Spleen (tissue), 11 donors: ENCODE measurements around the gene PARP6. TPM values are rescaled to one million over a fixed set of nuclear protein-coding genes. Genes with fewer than 3 reads are reported as not detected.

Experiments used
- DNase-seq: peaks from one replicate; pipeline ENCODE4 v3.0.0-alpha.2; 2020
- H3K27ac ChIP-seq, 8 donors: fragments of 200-600 bp; sonication (generic) in 7 of 8; 1 replicate in 4 of 8; 2 replicates in 4 of 8; pipeline versions ENCODE4 v1.5.0 to v1.8.0; 2016 to 2021; ENCODE audit warnings: inconsistent platforms in 4 of 8, mild to moderate bottlenecking in 4 of 8, moderate library complexity in 1 of 8
- H3K27me3 ChIP-seq, 7 donors: fragments of 200-600 bp; sonication (generic) in 6 of 7; replicated peaks in 1 of 7; 1 replicate in 4 of 7; 2 replicates in 3 of 7; pipeline versions ENCODE4 v1.5.0 to v1.8.0; 2016 to 2021; ENCODE audit warnings: inconsistent platforms in 3 of 7, mild to moderate bottlenecking in 1 of 7
- H3K36me3 ChIP-seq, 6 donors: fragments of 200-600 bp; sonication (generic) in 5 of 6; 1 replicate in 4 of 6; 2 replicates in 2 of 6; pipeline versions ENCODE4 v1.5.0 to v1.8.0; 2016 to 2021; ENCODE audit warnings: inconsistent platforms in 2 of 6
- H3K4me1 ChIP-seq, 6 donors: fragments of 200-600 bp; sonication (generic) in 5 of 6; 1 replicate in 3 of 6; 2 replicates in 3 of 6; pipeline versions ENCODE4 v1.5.0 to v1.8.0; 2016 to 2021; ENCODE audit warnings: inconsistent platforms in 3 of 6
- H3K4me3 ChIP-seq, 8 donors: fragments of 200-600 bp; sonication (generic) in 7 of 8; 1 replicate in 4 of 8; 2 replicates in 4 of 8; pipeline versions ENCODE4 v1.5.0 to v1.8.0; 2016 to 2021; ENCODE audit warnings: inconsistent platforms in 4 of 8, mild to moderate bottlenecking in 4 of 8, moderate library complexity in 2 of 8
- H3K9me3 ChIP-seq, 8 donors: fragments of 200-600 bp; sonication (generic) in 7 of 8; 1 replicate in 4 of 8; 2 replicates in 4 of 8; pipeline versions ENCODE4 v1.5.0 to v1.8.0; 2016 to 2021; ENCODE audit warnings: inconsistent platforms in 4 of 8
- POLR2A ChIP-seq, 3 donors: fragments of 450-650 bp; IDR thresholded peaks; one replicate each; pipeline ENCODE4 v1.5.1; 2017; ENCODE audit warnings: antibody characterized with exemption in 3 of 3, mild to moderate bottlenecking in 1 of 3
- POLR2AphosphoS5 ChIP-seq, 3 donors: sonication (generic); formaldehyde crosslinking; IDR thresholded peaks; one replicate each; pipeline ENCODE4 v1.5.1; 2017; ENCODE audit warnings: antibody characterized with exemption in 3 of 3
- WGBS, 5 donors: extraction: QIAGEN DNeasy Blood & Tissue Kit in 3 of 5; methylation state at CpG; one replicate each; pipeline versions ENCODE4 v1.1.5 to v1.1.7; 2013 to 2018; 5-methylcytosine and 5-hydroxymethylcytosine counted together
- intact Hi-C: fragments of 100-400 bp; cut with DNase I; formaldehyde crosslinking; loops from one replicate; pipeline ENCODE4 v1.15.0; 2023; ENCODE audit warnings: low total_unique reads
- polyA plus RNA-seq, 3 donors: library from polyadenylated mRNA; stranded (reverse); fragments of 200-250 nt; gene quantifications; one replicate each; pipeline ENCODE4 v1.2.1, GENCODE V29; 2013
- total RNA-seq, 7 donors: library from RNA; depleted of rRNA in 3 of 7; stranded (reverse); fragments of >200 nt in 3 of 7; fragmentation: NEBNext Ultra II Directional in 4 of 7; extraction: Animal tissue kit (Norgen Biotek cat#: 25700) in 4 of 7; gene quantifications; one replicate each; pipeline versions ENCODE4 v1.1.0 to v1.2.1, GENCODE V29; 2016 to 2021
- TF ChIP-seq, protein P1 (sequence below), 11 experiments: fragments of 200-600 bp in 7 of 11; fragments of 450-650 bp in 4 of 11; sonication (generic) in 4 of 11; IDR thresholded peaks in 8 of 11; conservative IDR thresholded peaks in 3 of 11; 1 replicate in 7 of 11; 2 replicates in 4 of 11; pipeline versions ENCODE4 v1.4.0 to v1.8.0; 2016 to 2021; ENCODE audit warnings: antibody characterized with exemption in 11 of 11, inconsistent platforms in 4 of 11, mild to moderate bottlenecking in 1 of 11
- donor health status: healthy with polysubstance abuse.
- donor health status: DM: no; HTN: no; CAD: no; lungs with moderate emphysema.
- donor health status: DM: no; HTN: no; CAD: no.
- donor health status: Bipolar disorder and iron deficiency.
- donor health status: healthy.
- donor health status: DM: no; HTN: no; CAD: no.
- donor health status: DM: yes; HTN: yes; CAD: no.

The PARP6 gene
- total and polyA plus RNA-seq, 10 donors: 43.9 to 99.5 (median 69.1) TPM

DNA sequence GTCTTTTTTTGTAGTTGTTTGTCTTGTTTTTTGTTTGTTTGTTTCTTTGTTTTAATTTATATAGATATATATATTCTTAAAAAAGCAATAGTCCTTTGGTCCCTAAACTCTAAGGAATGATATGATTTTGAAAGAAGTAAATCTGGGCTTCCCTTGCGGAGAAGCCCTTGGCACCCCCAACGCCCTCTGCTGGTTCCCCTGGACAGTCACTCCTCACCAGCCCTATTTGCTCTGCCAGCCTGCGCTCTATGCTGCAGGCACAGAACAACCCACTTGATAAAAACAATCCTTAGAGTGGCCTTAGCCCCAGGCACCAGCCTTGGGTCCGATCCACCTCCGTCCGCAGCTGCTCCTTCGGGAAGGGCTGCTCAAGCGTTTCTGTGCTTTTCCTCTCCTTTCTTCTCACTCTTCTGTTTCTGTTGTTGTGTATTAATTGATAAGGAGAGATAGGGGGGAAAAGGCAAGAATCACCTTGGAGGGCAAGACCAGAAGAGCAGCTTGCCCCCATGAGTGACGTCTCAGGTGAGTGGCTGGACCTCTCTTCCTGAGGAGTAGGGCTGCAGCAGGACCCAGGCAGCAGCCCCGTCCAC lies 13.7 kb upstream of the PARP6 start:
- intact Hi-C loops: no loop called here
- 58 to 66% (median 64%) methylated on average over 10 of the region's 10 CpGs for WGBS, 5 donors
- Histone ChIP-seq H3K4me1 (no peaks in the 10 kb centered on the region), H3K36me3 (no peaks in the 10 kb centered on the region), H3K9me3 (no peaks in the 10 kb centered on the region), H3K27me3 (no peaks in the 10 kb centered on the region), H3K27ac (no peak overlapping the region), H3K4me3 (no peak overlapping the region)
- TF ChIP-seq POLR2AphosphoS5 (IDR thresholded peaks at IDR 0.05): no peak
- TF ChIP-seq, protein P1, sequence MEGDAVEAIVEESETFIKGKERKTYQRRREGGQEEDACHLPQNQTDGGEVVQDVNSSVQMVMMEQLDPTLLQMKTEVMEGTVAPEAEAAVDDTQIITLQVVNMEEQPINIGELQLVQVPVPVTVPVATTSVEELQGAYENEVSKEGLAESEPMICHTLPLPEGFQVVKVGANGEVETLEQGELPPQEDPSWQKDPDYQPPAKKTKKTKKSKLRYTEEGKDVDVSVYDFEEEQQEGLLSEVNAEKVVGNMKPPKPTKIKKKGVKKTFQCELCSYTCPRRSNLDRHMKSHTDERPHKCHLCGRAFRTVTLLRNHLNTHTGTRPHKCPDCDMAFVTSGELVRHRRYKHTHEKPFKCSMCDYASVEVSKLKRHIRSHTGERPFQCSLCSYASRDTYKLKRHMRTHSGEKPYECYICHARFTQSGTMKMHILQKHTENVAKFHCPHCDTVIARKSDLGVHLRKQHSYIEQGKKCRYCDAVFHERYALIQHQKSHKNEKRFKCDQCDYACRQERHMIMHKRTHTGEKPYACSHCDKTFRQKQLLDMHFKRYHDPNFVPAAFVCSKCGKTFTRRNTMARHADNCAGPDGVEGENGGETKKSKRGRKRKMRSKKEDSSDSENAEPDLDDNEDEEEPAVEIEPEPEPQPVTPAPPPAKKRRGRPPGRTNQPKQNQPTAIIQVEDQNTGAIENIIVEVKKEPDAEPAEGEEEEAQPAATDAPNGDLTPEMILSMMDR (IDR thresholded peaks at IDR 0.05 in 8 of 11, conservative IDR thresholded peaks at IDR 0.05 in 3 of 11): peak in 10 of 11 experiments; percentile 24 to 76 (median 58)
- DNase-seq: no peak

DNA sequence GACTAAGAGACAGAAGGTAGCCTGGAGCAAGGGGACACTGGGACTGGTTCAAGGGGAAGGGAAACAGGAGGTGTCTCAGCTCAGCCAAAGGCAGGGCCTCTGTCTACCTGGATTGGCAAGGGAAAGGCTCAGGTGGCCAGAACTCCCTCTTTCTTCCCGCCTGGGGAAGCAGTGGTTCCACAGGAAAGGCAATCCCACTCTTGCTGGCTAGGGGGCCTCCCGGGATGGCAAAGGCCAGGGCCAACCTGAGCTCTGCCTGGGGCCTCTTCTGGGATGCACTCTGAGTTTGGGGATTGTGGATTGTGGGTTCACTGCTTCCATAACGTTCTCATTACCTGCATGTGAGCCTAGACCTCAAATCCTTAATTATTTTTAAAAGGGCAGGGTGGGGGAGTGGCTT lies 13.0 kb upstream of the PARP6 start:
- TF ChIP-seq POLR2AphosphoS5 (IDR thresholded peaks at IDR 0.05) (no peak), POLR2A (IDR thresholded peaks at IDR 0.05) (no peak)
- TF ChIP-seq, protein P1 (IDR thresholded peaks at IDR 0.05 in 8 of 11, conservative IDR thresholded peaks at IDR 0.05 in 3 of 11): no peak
- no peaks in the 10 kb centered on the region for H3K4me1 ChIP-seq
- H3K4me3 ChIP-seq: no peak overlapping the region
- H3K27ac ChIP-seq: no peak overlapping the region
- H3K27me3 ChIP-seq: no peaks in the 10 kb centered on the region
- intact Hi-C loops: no loop called here
- DNase-seq: no peak
- no peaks in the 10 kb centered on the region for H3K9me3 ChIP-seq
- H3K36me3 ChIP-seq: no peaks in the 10 kb centered on the region
- 60 to 73% (median 69%) methylated on average over 3 of the region's 3 CpGs for WGBS, 5 donors

DNA sequence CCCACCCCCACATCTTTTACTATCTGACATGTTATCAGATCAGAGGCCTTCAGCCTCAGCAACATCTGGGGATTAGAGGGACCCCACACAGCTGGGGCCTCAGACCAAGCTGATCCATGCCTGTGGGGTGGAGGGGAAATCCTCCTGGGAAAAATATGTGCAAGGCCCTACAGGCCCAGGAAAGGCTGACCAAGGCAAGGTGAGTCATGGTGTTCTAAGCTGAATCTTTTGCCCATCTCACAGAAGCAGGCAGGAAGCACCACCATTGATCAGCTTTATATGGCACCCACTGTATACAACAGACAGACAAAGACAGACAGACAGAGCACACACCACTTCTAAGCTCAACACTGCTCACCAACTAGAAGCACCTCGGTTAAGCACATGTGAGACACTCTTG lies 12.4 kb upstream of the PARP6 start:
- intact Hi-C loops: no loop called here
- no peaks in the 10 kb centered on the region for H3K9me3 ChIP-seq
- H3K4me1 ChIP-seq: no peaks in the 10 kb centered on the region
- no peak for DNase-seq
- no peak overlapping the region for H3K27ac ChIP-seq
- no peak overlapping the region for H3K4me3 ChIP-seq
- no peaks in the 10 kb centered on the region for H3K27me3 ChIP-seq
- H3K36me3 ChIP-seq: no peaks in the 10 kb centered on the region
- TF ChIP-seq POLR2AphosphoS5 (IDR thresholded peaks at IDR 0.05) (no peak), POLR2A (IDR thresholded peaks at IDR 0.05) (no peak)
- TF ChIP-seq, protein P1 (IDR thresholded peaks at IDR 0.05 in 8 of 11, conservative IDR thresholded peaks at IDR 0.05 in 3 of 11): no peak
- WGBS, 5 donors: 77 to 95% (median 88%) methylated on average over 1 of the region's 1 CpG

DNA sequence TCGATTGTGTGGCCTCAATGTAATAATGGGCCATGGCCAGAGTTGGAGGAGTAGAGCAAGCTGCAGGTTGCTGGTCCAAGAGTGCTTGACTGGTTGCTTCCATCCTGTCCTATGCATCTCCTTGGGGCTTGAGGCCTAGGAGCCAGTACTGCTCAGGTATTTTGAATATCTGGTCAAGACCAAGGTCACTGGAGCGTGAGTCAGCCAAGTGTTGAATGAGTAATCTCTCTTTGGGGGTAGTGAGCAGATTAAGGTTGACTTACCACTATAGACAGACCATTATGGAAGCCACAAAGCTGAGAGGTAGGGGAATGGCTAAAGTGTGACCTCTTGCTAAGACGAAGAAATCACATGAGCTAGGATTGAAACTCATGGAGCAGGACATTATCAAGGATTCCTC lies 9.4 kb upstream of the PARP6 start:
- no peak overlapping the region for H3K27ac ChIP-seq
- intact Hi-C loops: no loop called here
- no peaks in the 10 kb centered on the region for H3K4me1 ChIP-seq
- 80 to 93% (median 89%) methylated on average over 3 of the region's 3 CpGs for WGBS, 5 donors
- H3K9me3 ChIP-seq: no peaks in the 10 kb centered on the region
- no peak for TF ChIP-seq POLR2AphosphoS5 (IDR thresholded peaks at IDR 0.05)
- no peak for TF ChIP-seq POLR2A (IDR thresholded peaks at IDR 0.05)
- TF ChIP-seq, protein P1 (IDR thresholded peaks at IDR 0.05 in 8 of 11, conservative IDR thresholded peaks at IDR 0.05 in 3 of 11): no peak
- DNase-seq: no peak
- H3K27me3 ChIP-seq: no peaks in the 10 kb centered on the region
- H3K4me3 ChIP-seq: no peak overlapping the region
- H3K36me3 ChIP-seq: no peaks in the 10 kb centered on the region
